CD1c-positive myeloid dendritic cell (primary cell): ENCODE data around the gene KRT2.

Source experiments
- DNase-seq: peaks from one replicate; pipeline ENCODE4 v3.0.0-alpha.2; 2016; ENCODE audit errors: extremely low spot score

Gene KRT2

GRCh38 chr12:52651726-52652261, at the start of gene KRT2:
Gene KRT2 (minus strand): TSS chr12:52652211. CDS start chr12:52652142, 69 bp downstream.
- no peak for DNase-seq

DNA sequence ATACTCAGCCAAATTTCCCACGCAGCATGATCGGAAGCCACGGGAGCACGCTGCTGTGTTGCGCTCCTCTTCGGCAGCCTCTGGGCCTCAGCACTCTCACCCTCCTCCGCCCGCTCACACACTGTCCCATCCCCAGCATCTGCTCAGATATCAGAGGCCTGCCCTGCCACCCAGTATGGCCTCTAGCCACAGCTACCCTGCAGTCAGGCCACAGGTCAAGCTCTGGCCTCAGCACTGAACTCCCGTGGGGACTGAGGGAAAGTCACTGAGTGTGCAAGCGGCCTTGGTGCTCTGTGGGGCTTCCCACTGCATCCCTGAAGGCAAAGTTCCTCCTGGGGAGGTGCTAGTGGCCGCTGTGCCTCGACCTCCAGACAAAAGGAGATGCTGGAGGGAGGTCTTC, 49.3 kb upstream of the KRT2 start:
- DNase-seq = no peak

DNA sequence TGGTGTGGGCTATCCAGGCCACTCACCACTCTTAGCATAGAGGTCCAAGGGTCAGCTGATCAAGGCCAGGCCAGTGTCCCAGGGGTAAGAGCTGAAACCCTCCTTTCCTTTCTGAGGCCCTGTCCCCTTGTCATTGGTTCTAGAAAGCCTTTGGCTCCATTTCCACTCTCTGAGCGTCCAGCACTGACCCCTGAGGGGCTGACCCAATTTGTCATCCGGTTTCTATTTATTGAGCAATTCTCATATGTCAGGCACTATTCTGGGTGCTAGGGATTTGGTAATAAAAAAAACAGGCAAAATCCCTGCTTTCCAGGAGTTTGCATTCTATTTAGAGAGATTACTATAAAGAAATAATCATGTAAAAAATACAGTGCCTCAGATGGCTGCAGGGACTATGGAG, 47.9 kb upstream of the KRT2 start:
- no peak for DNase-seq

GRCh38 chr12:52699373-52699772, 47.4 kb upstream of the KRT2 start:
- DNase-seq = no peak

DNA sequence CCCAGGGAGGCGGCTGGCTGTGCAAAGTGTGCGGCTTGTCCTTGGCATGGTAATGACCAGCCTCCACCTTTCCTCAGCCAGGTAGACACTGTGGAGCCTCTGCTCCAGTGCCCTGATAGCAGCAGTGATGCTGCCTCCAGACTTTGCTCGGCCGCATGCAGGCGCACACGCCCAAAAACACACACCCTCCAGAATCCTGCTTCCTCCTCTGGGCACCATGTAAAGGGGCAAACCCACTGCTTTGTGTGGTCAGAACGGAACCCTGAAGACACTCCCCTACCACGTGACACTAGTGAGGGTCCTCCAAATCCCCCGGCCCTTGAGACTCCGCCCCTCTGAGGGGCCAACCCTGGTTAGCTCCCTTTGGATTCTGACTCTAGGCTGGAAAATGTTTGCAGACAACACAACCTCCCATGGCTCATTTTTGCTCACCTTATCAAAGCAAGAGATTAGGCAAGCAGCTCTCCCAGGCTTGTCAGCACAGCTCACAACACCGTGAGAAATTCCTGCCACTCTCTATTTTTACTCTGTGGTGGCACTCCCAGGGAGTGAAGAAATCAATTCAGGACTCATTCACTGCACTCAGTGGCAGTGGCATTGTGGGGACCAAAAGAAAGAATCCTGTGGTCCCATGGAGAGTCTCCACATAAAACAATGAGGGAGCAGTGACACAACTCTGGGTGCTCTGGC, 46.8 kb upstream of the KRT2 start:
- DNase-seq = no peak

DNA sequence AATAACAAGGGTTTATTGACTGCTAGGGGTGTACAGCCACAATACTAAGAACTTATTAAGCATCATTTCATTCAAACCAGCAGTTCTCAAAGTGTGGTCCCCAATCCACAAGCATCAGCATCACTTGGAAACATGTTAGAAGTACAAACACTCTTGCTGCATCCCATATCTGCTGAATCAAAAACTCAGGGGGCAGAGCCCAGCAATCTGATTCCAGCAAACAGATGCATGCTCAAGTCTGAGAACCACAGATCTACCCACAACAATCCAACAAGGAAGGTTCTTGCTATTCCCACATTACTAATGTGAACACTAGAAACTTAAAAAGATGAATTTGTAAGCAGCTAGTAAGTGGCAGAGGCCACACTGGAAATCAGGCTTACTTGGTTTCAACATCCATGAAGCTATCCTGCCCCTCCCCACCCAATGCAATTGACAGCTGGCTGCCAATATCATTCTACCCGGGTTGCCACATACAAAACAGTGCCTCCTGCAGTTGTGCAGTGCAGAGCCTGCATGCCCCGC, 45.1 kb upstream of the KRT2 start:
- no peak for DNase-seq

DNA sequence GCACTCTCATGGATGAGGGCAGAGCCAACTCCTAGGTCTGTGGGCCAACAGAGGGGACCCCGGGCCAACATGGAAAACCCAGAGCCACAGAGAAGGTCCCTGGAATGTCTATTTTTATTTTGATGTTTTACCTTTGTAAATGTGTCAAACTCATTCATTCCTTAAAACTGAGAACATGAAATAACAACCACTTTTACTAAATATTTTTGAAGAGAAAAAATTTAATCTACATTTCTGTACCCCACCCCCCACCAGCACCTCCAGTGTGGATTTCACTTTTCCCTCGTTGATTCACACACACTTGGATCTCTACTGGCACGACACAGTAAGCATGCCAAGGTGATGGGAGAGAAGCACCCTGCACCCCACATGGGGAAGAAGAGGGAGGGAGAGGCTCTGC, 44.6 kb upstream of the KRT2 start:
- no peak for DNase-seq

DNA sequence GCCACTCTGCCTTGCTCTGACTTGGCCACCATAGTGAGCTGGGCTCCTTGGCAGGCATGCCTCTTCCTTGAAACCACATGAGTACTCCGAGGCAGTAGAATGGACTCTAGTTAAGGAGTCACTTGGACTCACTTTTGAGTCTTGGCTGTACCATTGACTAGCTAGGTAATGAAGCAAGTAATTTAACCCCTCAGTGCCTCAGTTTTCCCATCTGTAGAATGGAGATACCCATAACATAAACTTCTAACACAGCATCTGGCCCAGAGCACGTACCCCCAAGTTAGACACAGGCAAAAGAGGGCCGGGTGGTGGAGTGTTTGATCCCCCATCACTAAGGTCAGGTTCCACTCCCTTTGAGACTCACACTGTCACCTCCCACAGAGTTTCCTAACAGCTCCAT, 43.0 kb upstream of the KRT2 start:
- no peak for DNase-seq

DNA sequence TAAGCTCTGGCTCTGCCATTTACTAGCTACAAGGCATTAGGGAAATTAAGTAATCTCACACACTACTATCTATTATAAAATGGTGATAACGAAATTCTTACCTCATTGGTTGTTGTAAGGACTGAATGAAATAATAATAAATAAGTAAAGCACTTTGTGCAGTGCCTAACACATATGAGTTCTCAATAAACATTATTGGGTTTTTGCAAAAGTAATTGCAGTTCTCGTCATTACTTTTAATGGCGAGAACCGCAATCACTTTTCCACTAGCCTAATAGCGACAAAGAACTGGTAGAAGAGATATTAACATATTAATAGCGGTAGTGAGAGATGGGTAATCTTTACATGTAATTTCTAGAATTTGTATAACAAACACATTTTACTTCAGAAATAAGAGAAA, 42.1 kb upstream of the KRT2 start:
- DNase-seq = no peak

DNA sequence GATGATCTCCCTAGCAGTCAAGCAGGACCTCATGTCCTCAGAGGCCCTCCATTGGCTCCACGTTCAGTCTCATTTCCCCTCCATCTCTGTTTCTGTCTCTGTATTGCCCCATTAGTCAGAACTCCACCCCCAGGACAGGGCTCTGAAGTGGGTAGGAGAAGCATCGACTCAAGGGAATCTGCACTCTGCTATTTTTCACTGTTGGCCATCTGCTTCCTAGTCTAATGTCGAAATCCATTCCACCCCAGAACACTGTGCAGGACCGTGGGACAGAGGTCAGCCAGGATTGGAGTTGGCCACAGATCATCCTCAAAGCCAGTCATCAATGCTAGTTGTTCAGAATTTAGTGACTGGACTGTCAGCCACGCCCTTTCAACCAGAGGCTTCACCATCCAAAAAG, 41.2 kb upstream of the KRT2 start:
- no peak for DNase-seq

DNA sequence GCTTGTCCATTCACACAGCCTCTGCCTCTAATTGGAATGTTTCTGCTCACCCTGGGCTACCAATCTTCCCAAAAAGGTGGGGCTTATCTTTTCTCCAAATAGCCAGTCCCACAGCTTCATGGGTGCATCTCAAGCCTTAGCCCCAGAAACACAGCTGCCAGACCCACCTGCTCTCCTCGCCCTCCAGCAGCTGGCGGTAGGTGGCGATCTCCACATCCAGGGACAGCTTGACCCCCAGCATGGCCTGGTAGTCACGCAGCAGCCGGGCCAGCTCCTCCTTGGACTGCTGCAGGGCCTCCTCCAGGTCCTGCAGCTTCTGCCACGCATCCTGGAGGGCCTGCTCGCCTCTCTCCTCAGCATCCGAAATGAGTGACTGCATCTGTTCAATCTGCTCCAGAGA, 40.2 kb upstream of the KRT2 start:
- no peak for DNase-seq

GRCh38 chr12:52691841-52692150, 39.8 kb upstream of the KRT2 start:
- no peak for DNase-seq

DNA sequence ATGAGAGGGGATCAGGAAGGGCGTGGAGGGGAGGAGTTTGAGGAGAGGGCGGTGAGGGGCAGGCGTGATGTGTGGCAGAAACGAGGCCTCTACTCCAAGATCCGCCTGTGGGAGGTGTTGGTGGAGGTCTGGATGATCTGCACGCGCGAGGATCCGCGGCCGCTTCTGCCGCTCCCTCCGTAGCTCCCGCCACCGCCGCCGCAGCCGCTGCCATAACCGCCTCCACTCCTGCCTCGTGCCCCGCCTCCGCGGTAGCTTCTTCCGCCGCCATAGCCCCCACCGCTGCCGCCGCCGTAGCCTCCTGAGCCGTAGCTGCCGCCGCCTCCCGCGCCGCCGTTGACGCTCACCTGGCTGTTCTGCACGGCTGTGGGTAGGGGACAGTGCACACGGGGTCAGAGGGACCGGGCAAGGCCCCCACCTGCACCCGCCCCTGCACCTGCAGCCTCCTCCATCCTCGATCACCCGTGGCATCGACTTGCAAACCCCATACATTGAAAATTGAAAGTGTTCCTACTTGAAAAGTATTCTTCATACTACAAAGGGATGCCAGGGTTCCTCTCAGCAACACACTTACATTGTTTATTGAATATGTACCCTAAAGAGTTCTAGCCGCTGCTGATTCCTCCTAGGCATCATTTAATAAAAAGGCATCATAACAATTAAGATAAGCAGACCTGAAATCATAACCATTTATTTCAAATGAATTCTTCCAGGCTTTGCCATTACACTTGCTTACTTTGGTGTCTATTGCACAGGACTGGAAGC, 39.2 kb upstream of the KRT2 start:
- DNase-seq = peak; percentile 10

DNA sequence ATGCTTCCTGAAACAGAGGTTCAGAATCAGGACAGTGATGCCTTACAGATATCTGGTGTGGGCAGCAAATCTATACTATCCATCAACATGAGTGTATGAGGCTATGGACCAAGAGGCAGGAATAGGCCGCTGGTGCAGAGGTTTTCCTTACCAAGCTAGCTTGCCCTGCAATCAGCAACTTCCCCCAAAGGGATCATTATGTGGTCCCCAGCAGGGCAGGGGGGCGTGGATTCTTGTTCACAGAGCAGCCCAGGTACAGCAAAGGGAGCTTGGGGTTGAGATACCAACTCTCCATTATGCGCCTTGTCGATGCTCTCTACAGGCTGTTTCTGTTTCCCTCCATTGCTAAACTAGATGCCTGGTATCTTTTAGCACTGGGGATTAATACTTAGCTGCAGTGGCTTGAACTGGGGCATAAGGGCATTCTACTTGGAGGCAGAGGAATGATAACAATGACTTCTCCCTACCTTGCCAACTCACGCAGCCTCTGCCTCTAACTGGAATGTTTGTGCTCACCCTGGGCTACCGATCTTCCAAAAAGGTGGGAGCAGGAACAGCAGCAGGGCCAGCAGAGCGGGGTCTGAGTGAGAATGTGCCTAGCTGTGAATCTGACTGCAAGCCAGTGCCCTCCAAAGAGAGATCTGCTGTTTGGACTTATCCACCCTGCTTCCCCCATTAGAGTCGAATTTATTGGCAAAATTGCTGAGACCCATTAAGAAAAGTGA, 38.5 kb upstream of the KRT2 start:
- no peak for DNase-seq

- no peak for DNase-seq
These were observed 37.9 kb upstream of the KRT2 start for GRCh38 chr12:52689936-52690335.

- no peak for DNase-seq
These were observed 37.2 kb upstream of the KRT2 start for GRCh38 chr12:52689239-52689638.

DNA sequence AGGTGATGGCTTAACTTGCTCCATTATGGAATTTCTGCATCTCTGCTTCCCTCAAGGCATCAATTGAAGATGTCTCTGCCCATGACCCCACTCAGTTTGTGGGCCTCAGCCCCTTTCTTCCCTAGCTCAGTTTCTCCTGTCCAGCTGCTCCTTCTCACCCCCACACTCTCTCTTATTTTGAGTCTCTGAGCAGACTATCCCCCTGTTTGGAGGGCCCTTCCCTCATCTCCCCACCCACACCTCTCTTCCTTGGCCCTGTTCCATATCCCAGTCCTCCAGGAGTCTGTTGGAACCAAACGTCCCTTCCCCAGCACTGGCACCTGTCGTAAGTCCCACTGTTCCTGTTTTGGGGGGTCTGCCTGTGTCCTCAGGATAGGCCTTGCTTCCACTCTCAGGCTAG, 36.5 kb upstream of the KRT2 start:
- no peak for DNase-seq

DNA sequence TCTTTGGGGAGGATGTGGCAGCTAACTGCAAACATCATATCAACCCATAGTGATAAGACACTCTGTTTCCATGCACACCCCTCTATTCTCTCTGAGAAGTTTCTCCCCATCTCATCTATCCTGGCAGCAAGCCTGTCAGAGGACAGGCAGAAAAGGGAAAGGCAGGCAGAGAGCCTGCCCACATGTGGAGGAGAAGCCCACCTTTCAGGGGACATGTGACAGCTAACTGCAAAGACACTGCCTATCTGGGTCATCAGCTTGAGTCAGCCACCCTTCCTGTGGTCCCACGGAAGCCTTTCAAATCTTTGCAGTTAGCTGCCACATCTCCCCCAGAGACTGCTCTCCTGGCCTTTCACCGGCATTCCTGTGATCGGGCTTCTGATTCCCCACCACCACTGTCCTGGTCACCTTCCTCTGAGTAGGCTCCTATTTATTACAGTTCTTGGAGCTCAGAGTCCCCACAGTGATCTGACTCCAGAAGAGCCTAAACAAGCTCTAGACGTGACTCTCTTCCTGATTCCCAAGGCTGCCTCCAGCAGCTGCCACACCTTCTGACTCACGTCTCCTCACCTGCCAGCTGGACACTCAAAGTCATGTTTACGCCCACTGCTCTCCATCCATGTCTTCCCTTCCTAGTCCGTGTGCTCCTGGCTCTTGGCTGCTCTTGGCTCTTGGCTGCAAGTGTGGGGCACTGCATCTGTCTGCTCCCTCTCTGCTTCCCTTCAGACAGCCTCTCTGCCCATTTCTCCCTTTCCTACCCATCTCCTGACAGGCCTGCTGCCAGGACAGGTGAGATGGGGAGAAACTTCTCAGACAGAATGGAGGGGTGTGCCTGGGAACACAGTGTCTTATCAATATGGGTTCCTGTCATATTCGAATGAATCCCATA, 35.7 kb upstream of the KRT2 start:
- no peak for DNase-seq

DNA sequence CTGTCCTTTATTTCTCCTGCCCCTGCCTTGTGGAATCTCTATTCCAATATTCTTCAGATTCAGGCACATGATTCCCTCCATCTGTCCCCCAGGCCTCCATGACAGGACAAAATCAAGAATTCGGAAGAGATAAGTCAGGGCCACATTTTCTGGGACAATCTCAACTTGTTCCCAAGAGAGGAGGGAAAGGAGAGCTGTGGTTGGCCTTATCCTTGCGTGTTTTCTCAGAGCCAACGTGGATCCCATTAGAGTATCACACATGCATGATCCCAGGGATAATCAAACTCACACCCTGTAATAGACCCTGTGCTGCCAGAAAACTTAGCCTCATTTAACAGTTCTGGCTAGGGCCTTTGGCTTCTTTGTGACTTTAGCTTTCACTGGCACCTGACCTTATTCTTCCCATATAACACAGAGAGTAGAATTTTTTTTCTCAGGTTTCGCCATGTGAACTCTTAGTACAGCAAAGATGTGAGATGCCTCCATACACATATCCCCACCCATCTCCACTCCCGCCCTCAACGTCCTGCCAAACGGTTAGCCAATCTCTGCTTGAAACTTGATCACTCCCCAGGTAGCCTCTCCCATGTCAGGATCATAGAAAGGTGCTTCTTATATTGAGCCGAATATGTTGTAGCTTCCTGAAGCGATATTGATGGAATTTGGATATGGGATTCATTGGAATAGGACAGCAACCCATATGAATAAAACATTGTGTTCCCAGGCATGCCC, 34.9 kb upstream of the KRT2 start:
- no peak for DNase-seq

- DNase-seq = no peak
These were observed 34.1 kb upstream of the KRT2 start for GRCh38 chr12:52686063-52686462.

GRCh38 chr12:52685406-52685890, 33.4 kb upstream of the KRT2 start:
- no peak for DNase-seq
